ENCODE results near the gene FAM53A. TPM values are rescaled to one million over a fixed set of nuclear protein-coding genes. Genes with fewer than 3 reads are reported as not detected.

FAM53A gene
- total RNA-seq, 1 donor: 0.86 TPM

DNA sequence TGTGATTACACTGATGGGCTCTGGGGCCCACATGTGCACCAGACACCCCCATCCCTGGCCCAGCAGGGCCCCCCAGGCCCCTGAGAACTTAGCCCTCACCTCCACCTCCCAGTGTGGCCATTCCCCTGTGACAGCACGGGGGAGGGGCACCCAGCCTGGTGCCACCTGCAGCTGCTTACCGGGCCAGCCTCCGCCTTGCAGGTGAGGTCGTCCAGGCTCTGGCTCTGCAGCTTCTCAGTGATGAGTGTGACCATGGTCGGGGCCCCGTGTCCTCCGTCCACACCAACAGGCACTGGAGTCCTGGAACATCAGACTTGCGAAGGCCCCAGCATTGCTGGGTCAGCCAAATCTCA, 15.6 kb downstream of the FAM53A start:
- TF ChIP-seq, protein P1, sequence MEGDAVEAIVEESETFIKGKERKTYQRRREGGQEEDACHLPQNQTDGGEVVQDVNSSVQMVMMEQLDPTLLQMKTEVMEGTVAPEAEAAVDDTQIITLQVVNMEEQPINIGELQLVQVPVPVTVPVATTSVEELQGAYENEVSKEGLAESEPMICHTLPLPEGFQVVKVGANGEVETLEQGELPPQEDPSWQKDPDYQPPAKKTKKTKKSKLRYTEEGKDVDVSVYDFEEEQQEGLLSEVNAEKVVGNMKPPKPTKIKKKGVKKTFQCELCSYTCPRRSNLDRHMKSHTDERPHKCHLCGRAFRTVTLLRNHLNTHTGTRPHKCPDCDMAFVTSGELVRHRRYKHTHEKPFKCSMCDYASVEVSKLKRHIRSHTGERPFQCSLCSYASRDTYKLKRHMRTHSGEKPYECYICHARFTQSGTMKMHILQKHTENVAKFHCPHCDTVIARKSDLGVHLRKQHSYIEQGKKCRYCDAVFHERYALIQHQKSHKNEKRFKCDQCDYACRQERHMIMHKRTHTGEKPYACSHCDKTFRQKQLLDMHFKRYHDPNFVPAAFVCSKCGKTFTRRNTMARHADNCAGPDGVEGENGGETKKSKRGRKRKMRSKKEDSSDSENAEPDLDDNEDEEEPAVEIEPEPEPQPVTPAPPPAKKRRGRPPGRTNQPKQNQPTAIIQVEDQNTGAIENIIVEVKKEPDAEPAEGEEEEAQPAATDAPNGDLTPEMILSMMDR (IDR thresholded peaks at IDR 0.05; ENCODE audit: insufficient read depth, low read depth, low read length): no peak
- H3K4me3 ChIP-seq (ENCODE audit: low read depth, low read length): no peak overlapping the region
- no peak for DNase-seq (ENCODE audit: low read depth)

DNA sequence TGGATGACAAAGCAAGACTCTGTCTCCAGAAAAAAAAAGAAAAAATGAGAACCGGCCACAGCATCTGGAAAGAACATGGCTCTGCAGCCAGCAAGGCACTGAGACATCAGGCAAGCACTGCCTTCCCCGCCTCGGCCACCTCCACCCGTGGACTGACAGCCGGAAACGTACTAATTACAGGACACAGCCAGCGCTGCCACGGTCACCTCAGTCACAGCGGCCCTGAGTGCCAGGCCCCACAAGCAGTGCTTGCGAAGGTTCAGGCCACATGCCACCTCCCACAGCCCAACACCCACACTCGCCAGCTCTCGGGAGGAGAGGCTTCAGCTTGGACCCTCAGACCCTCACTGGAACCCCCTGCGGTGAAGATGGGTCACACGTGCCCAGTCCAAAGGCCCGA, 16.8 kb downstream of the FAM53A start:
- TF ChIP-seq, protein P1 (IDR thresholded peaks at IDR 0.05; ENCODE audit: insufficient read depth, low read depth, low read length): no peak
- no peak overlapping the region for H3K4me3 ChIP-seq (ENCODE audit: low read depth, low read length)
- no peak for DNase-seq (ENCODE audit: low read depth)

DNA sequence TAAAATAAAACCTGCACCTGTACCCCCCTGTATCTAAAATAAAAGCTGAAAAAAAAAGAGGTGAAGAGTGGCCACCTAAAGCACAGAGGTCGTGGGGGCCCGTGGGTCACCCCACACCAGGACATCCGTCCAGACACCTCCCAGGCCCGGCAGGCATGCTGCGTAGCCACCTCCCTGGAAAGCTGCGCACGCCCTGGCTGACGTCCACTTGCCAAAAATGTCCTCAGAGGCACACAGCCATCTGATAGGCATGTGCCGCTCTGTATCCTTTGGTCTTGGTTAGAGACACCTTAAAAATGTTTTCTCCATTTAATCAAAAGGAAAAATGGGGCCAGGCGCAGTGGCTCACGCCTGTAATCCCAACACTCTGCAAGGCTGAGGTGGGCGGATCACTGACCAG, 17.7 kb downstream of the FAM53A start:
- TF ChIP-seq, protein P1 (IDR thresholded peaks at IDR 0.05; ENCODE audit: insufficient read depth, low read depth, low read length): no peak
- no peak for DNase-seq (ENCODE audit: low read depth)
- no peak overlapping the region for H3K4me3 ChIP-seq (ENCODE audit: low read depth, low read length)

DNA sequence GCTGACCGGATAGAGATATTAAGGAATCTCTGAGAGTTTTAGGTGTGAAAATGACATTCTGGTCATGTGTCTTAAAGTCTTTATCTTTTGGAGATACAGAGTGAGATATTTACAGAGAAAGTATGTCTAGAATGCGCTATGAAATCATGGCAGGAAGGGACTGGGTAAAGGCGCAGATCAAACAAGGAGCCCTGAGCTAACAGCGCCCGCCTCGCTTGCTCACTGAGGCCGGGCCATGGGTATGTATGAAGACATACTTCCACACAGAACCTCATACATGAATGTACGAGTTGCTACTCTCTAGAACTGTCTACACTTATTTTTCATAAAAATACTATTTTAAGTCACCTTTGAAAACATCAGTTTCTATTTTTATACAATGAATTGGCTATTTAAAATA, 20.0 kb downstream of the FAM53A start:
- TF ChIP-seq, protein P1 (IDR thresholded peaks at IDR 0.05; ENCODE audit: insufficient read depth, low read depth, low read length): no peak
- peak; percentile 11 for DNase-seq (ENCODE audit: low read depth)
- H3K4me3 ChIP-seq (ENCODE audit: low read depth, low read length): no peak overlapping the region

DNA sequence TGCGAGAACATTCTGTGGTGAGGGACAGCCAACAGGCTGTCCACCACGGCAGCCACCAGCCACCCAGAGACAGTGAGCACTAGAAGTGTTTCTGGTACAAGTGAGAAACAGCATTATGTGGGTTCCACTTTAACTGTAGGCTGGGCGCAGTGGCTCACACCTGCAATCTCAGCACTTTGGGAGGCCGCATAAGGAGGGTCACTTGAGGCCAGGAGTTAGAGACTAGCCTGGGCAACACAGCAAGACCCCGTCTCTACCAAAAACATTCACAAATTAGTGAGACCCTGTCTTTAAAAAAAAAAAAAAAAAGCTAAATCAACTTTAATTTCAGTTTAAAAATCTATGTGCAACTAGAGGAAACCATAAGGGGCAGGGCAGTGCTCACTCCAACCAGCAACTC, 20.6 kb downstream of the FAM53A start:
- no peak overlapping the region for H3K4me3 ChIP-seq (ENCODE audit: low read depth, low read length)
- no peak for DNase-seq (ENCODE audit: low read depth)
- TF ChIP-seq, protein P1 (IDR thresholded peaks at IDR 0.05; ENCODE audit: insufficient read depth, low read depth, low read length): no peak

DNA sequence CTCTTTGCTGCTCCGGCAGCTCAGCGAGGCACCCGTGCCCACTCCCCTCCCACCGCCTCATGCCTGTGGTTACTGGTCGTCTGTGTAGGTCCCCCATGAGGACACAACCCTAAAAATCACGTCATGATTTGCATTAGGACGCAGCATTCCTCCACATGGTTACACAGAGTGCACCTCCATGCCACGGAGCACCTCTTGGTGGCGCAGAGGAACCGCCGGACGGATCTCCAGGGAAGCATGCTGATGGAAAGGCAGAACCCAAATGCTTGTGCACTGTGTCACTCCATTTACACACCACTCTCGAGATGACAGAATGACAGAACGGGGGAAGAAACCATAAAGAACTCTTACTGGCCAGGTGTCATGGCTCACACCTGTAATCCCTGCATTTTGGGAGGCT, 22.4 kb downstream of the FAM53A start:
- TF ChIP-seq, protein P1 (IDR thresholded peaks at IDR 0.05; ENCODE audit: insufficient read depth, low read depth, low read length): no peak
- no peak overlapping the region for H3K4me3 ChIP-seq (ENCODE audit: low read depth, low read length)
- no peak for DNase-seq (ENCODE audit: low read depth)

DNA sequence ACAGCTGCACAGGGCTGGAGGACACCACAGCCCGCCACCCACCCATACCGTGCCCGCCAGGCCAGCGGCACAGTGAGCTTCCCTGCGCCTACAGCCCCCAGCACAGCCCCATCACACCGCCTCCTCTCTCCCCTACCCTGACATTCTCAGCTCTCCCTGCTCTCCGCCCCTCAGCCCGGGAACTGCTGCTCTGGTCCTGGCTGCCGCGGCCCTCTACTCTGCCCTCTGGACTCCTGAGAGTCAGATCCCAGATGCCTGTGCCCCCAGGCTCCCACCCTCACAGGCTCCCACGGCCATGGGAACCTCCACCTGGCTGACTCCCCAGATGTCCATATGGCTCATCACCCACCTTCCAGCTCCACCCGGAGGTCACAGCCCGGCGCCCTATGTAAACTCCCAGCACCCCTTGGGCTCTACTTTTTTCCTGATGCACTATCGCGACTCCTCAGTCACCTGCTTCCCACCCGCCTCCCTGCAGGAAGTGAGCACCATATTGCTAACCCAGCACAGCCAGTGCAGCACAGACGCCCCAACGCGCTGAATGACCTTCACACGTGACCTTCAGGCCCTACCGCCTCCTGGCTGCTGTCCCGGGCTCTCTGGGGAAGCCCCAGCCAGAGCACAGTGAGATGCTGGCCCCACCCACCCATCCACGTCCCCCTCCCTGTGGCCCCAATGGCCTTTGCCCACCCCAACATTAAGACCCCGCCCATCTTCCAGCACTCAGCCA, 23.0 kb downstream of the FAM53A start:
- TF ChIP-seq, protein P1 (IDR thresholded peaks at IDR 0.05; ENCODE audit: insufficient read depth, low read depth, low read length): no peak
- DNase-seq (ENCODE audit: low read depth): no peak
- H3K4me3 ChIP-seq (ENCODE audit: low read depth, low read length): no peak overlapping the region

All from fibroblast of villous mesenchyme (primary cell).